ENCODE results near the gene DOCK2.

DOCK2 gene

GRCh38 chr5:169599451-169599850, 37.6 kb upstream of the DOCK2 start:
- peaks cover 31 to 64% (median 45%) of the 10 kb centered on the region in 3 donors for H3K36me3 ChIP-seq
- no peak overlapping the region for H3K27ac ChIP-seq
- intact Hi-C loops (cut with DNase I; ENCODE audit: low total_unique reads) = no loop called here
- TF ChIP-seq, protein P1, sequence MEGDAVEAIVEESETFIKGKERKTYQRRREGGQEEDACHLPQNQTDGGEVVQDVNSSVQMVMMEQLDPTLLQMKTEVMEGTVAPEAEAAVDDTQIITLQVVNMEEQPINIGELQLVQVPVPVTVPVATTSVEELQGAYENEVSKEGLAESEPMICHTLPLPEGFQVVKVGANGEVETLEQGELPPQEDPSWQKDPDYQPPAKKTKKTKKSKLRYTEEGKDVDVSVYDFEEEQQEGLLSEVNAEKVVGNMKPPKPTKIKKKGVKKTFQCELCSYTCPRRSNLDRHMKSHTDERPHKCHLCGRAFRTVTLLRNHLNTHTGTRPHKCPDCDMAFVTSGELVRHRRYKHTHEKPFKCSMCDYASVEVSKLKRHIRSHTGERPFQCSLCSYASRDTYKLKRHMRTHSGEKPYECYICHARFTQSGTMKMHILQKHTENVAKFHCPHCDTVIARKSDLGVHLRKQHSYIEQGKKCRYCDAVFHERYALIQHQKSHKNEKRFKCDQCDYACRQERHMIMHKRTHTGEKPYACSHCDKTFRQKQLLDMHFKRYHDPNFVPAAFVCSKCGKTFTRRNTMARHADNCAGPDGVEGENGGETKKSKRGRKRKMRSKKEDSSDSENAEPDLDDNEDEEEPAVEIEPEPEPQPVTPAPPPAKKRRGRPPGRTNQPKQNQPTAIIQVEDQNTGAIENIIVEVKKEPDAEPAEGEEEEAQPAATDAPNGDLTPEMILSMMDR (IDR thresholded peaks at IDR 0.05) = no peak
- no peaks in the 10 kb centered on the region for H3K27me3 ChIP-seq
- DNase-seq = no peak
- no peaks in the 10 kb centered on the region for H3K9me3 ChIP-seq
- no peak overlapping the region for H3K4me3 ChIP-seq
- no peaks in the 10 kb centered on the region for H3K4me1 ChIP-seq

GRCh38 chr5:169602535-169602934, 34.5 kb upstream of the DOCK2 start:
- Histone ChIP-seq H3K4me1 (no peaks in the 10 kb centered on the region), H3K4me3 (no peak overlapping the region), H3K36me3 (peaks cover 24 to 50% (median 27%) of the 10 kb centered on the region in 3 donors), H3K27me3 (no peaks in the 10 kb centered on the region), H3K27ac (no peak overlapping the region), H3K9me3 (no peaks in the 10 kb centered on the region)
- no peak for DNase-seq
- intact Hi-C loops (cut with DNase I; ENCODE audit: low total_unique reads) = no loop called here
- TF ChIP-seq, protein P1 (IDR thresholded peaks at IDR 0.05) = no peak

GRCh38 chr5:169606279-169606678, 30.8 kb upstream of the DOCK2 start:
- Histone ChIP-seq H3K27me3 (no peaks in the 10 kb centered on the region), H3K4me1 (no peaks in the 10 kb centered on the region), H3K36me3 (peaks cover 11 to 19% (median 18%) of the 10 kb centered on the region in 3 donors), H3K27ac (no peak overlapping the region), H3K9me3 (peaks cover 0 to 4% (median 0%) of the 10 kb centered on the region in 3 donors), H3K4me3 (no peak overlapping the region)
- intact Hi-C loops (cut with DNase I; ENCODE audit: low total_unique reads) = no loop called here
- TF ChIP-seq, protein P1 (IDR thresholded peaks at IDR 0.05) = no peak
- no peak for DNase-seq

DNA sequence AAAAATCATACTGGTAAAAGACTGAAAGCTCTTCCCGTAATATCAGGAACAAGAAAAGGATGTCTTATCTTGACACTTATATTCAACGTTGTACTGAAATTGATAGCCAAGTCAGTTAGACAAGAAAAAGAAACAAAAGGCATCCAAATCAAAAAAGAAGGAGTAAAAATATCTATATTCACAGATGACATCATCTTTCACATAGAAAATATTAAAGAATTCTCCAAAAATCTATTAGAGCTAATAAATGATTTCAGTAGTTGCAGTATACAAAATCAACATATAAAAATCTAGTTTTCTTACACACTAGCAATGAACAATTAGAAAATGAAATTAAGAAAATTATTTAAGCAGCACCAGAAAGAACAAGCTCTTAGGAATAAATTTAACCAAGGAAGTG, 29.2 kb upstream of the DOCK2 start:
- DNase-seq = no peak
- intact Hi-C loops (cut with DNase I; ENCODE audit: low total_unique reads) = no loop called here
- peaks cover 0 to 4% (median 0%) of the 10 kb centered on the region in 3 donors for H3K9me3 ChIP-seq
- H3K27ac ChIP-seq = no peak overlapping the region
- no peaks in the 10 kb centered on the region for H3K4me1 ChIP-seq
- H3K4me3 ChIP-seq = no peak overlapping the region
- TF ChIP-seq, protein P1 (IDR thresholded peaks at IDR 0.05) = no peak
- peaks cover 8 to 14% (median 13%) of the 10 kb centered on the region in 3 donors for H3K36me3 ChIP-seq
- H3K27me3 ChIP-seq = no peaks in the 10 kb centered on the region

DNA sequence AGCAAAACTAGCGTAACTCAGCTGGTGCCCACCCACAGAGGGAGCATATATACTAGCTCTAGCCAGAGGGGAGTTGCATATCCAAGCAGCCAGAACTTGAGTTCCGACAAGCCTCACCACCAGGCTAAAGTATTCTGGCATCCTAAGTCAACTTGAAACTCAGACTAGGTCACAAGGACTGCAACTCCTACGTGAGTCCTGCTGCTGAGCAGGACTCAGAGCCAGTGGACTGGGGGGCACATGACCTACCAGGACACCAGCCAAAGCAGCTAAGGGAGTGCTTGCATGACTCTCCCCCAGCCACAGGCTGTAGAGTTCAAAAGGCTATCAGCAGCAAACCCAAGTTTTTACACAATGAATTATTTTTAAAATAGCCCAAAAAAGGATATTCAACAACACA, 27.4 kb upstream of the DOCK2 start:
- H3K27me3 ChIP-seq = no peaks in the 10 kb centered on the region
- intact Hi-C loops (cut with DNase I; ENCODE audit: low total_unique reads) = no loop called here
- no peak overlapping the region for H3K4me3 ChIP-seq
- H3K4me1 ChIP-seq = no peaks in the 10 kb centered on the region
- H3K36me3 ChIP-seq = peaks cover 0 to 3% (median 0%) of the 10 kb centered on the region in 3 donors
- H3K9me3 ChIP-seq = peaks cover 0 to 4% (median 0%) of the 10 kb centered on the region in 3 donors
- no peak overlapping the region for H3K27ac ChIP-seq
- TF ChIP-seq, protein P1 (IDR thresholded peaks at IDR 0.05) = no peak
- DNase-seq = no peak

DNA sequence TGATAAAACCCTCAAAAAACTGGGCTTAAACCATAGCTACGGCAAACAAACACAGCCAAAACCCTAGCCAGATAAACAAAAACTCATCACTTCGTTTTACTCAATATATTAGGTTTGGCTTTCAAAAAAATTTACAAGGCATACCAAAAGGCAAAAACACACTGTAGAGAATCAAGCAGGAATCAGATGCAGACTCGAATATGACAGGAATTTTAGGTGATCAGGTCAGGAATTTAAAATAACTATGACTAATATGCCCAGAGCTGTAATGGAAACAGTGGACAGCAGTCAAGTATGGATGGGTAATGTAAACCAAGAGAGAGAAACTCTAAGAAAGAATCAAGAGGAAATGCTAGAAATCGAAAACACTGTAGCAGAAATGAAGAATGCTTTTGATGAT, 26.5 kb upstream of the DOCK2 start:
- intact Hi-C loops (cut with DNase I; ENCODE audit: low total_unique reads) = no loop called here
- Histone ChIP-seq H3K36me3 (no peaks in the 10 kb centered on the region), H3K4me3 (no peak overlapping the region), H3K9me3 (peaks cover 0 to 4% (median 0%) of the 10 kb centered on the region in 3 donors), H3K27me3 (no peaks in the 10 kb centered on the region), H3K4me1 (no peaks in the 10 kb centered on the region), H3K27ac (no peak overlapping the region)
- no peak for DNase-seq
- TF ChIP-seq, protein P1 (IDR thresholded peaks at IDR 0.05) = no peak

Measured in tibial artery (tissue), 4 donors.